Fibroblast of skin of abdomen (primary cell): ENCODE results near the gene PPP2R2C.

ENCODE experiments used
- DNase-seq: peaks from one replicate; pipeline ENCODE4 v3.0.0-alpha.2; 2013

PPP2R2C gene

GRCh38 chr4:6493658-6494304 is 21.4 kb upstream of the PPP2R2C start:
- DNase-seq, result peak; percentile 2

GRCh38 chr4:6492861-6493657 is 20.6 kb upstream of the PPP2R2C start:
- DNase-seq, result no peak

- no peak for DNase-seq
These were observed 19.7 kb upstream of the PPP2R2C start for GRCh38 chr4:6492027-6492590.

GRCh38 chr4:6491235-6491634 is 18.8 kb upstream of the PPP2R2C start:
- DNase-seq, result no peak

- DNase-seq, result no peak
These were observed 17.5 kb upstream of the PPP2R2C start for GRCh38 chr4:6489927-6490326.

- DNase-seq, result no peak
These were observed 15.1 kb upstream of the PPP2R2C start for GRCh38 chr4:6487466-6487865.

GRCh38 chr4:6480534-6481088 is 8.2 kb upstream of the PPP2R2C start:
- DNase-seq, result no peak

- no peak for DNase-seq
These were observed 6.3 kb upstream of the PPP2R2C start for GRCh38 chr4:6478546-6479220.

GRCh38 chr4:6476893-6477292 is 4.5 kb upstream of the PPP2R2C start:
- DNase-seq, result no peak

GRCh38 chr4:6475492-6476020 is 3.1 kb upstream of the PPP2R2C start:
- DNase-seq, result no peak

- no peak for DNase-seq
These were observed 2.5 kb upstream of the PPP2R2C start for GRCh38 chr4:6474705-6475457.

GRCh38 chr4:6474053-6474568 is 1.7 kb upstream of the PPP2R2C start:
- DNase-seq, result no peak

- DNase-seq, result no peak
These were observed 1.0 kb upstream of the PPP2R2C start for GRCh38 chr4:6473264-6474052.

GRCh38 chr4:6472008-6472386 is 417 bp downstream of the PPP2R2C start:
- DNase-seq, result no peak

GRCh38 chr4:6471307-6472007 is 957 bp downstream of the PPP2R2C start:
- no peak for DNase-seq

- DNase-seq, result peak; percentile 8
These were observed 1.7 kb downstream of the PPP2R2C start for GRCh38 chr4:6470502-6471306.

- DNase-seq, result no peak
These were observed 2.4 kb downstream of the PPP2R2C start for GRCh38 chr4:6469898-6470501.

GRCh38 chr4:6469144-6469543 is 3.3 kb downstream of the PPP2R2C start:
- DNase-seq, result no peak

GRCh38 chr4:6468376-6468775 is 4.0 kb downstream of the PPP2R2C start:
- no peak for DNase-seq
